Neural cell (in vitro differentiated cells): ENCODE measurements around the gene LSAMP. TPM values are rescaled to one million over a fixed set of nuclear protein-coding genes. Genes with fewer than 3 reads are reported as not detected.

Experiments
- H2AFZ ChIP-seq: fragments of 200-600, 300-800 bp; sonication (generic), shearing (Covaris generic); 2 replicates; pipeline ENCODE4 v1.6.0; 2014; ENCODE audit warnings: low read depth, mild to moderate bottlenecking, antibody characterized with exemption, low read length, moderate library complexity
- H3F3A ChIP-seq: fragments of 200-600 bp; shearing (Covaris generic); 2 replicates; pipeline ENCODE4 v1.6.1; 2016; ENCODE audit warnings: mild to moderate bottlenecking, moderate library complexity, mixed read lengths, antibody characterized with exemption, low read length; ENCODE audit not compliant: insufficient read depth, poor library complexity, severe bottlenecking
- H3K27ac ChIP-seq: fragments of 200-600, 300-800 bp; sonication (generic), shearing (Covaris generic); 2 replicates; pipeline ENCODE4 v1.5.1; 2014; ENCODE audit warnings: mild to moderate bottlenecking, low read length, moderate library complexity
- H3K27me3 ChIP-seq: fragments of 300-800, 200-600 bp; sonication (generic), shearing (Covaris generic); 2 replicates; pipeline ENCODE4 v1.6.0; 2014; ENCODE audit warnings: mild to moderate bottlenecking, low read depth, low read length, moderate library complexity; ENCODE audit not compliant: insufficient read depth
- H3K36me3 ChIP-seq: fragments of 300-800, 200-600 bp; sonication (generic), shearing (Covaris generic); 2 replicates; pipeline ENCODE4 v1.5.1; 2014; ENCODE audit warnings: mild to moderate bottlenecking, antibody characterized with exemption, low read length, moderate library complexity; ENCODE audit not compliant: insufficient read depth
- H3K4me2 ChIP-seq: fragments of 300-800, 200-600 bp; sonication (generic), shearing (Covaris generic); 2 replicates; pipeline ENCODE4 v1.6.0; 2014; ENCODE audit warnings: mild to moderate bottlenecking, low read length
- H3K4me3 ChIP-seq: fragments of 300-800, 200-600 bp; sonication (generic), shearing (Covaris generic); 2 replicates; pipeline ENCODE4 v1.5.1; 2014; ENCODE audit warnings: mild to moderate bottlenecking, low read length, moderate library complexity
- H3K79me2 ChIP-seq: fragments of 200-600 bp; shearing (Covaris generic); replicated peaks from 2 replicates; pipeline ENCODE4 v1.6.0; 2014; ENCODE audit warnings: mild to moderate bottlenecking, low read length, moderate library complexity; ENCODE audit not compliant: insufficient read depth
- H3K9ac ChIP-seq: fragments of 300-800, 200-600 bp; sonication (generic), shearing (Covaris generic); 2 replicates; pipeline ENCODE4 v1.6.1; 2016; ENCODE audit warnings: mild to moderate bottlenecking, low read length, mixed read lengths
- H3K9me2 ChIP-seq: fragments of 200-600 bp; shearing (Covaris generic); 2 replicates; pipeline ENCODE4 v1.6.1; 2016; ENCODE audit warnings: mild to moderate bottlenecking, low read length, mixed read lengths; ENCODE audit not compliant: insufficient read depth
- H3K9me3 ChIP-seq: fragments of 200-600, 300-800 bp; sonication (generic), shearing (Covaris generic); 2 replicates; pipeline ENCODE4 v1.6.1; 2016; ENCODE audit warnings: mild to moderate bottlenecking, mixed run types, low read length, moderate library complexity, mixed read lengths
- H4K20me1 ChIP-seq: fragments of 200-600 bp; shearing (Covaris generic); 2 replicates; pipeline ENCODE4 v1.6.1; 2016; ENCODE audit warnings: mild to moderate bottlenecking, mixed run types; ENCODE audit not compliant: insufficient read depth
- CTCF ChIP-seq: fragments of 450-650 bp; IDR thresholded peaks from 2 replicates; pipeline ENCODE4 v1.5.1; 2014; ENCODE audit warnings: antibody characterized with exemption, mild to moderate bottlenecking, moderate library complexity; ENCODE audit not compliant: poor library complexity, severe bottlenecking
- EP300 ChIP-seq: fragments of 450-650 bp; conservative IDR thresholded peaks from 2 replicates; pipeline ENCODE4 v1.6.1; 2014; ENCODE audit warnings: antibody characterized with exemption, mild to moderate bottlenecking, moderate library complexity; ENCODE audit not compliant: poor library complexity, severe bottlenecking
- EZH2 ChIP-seq: fragments of 200-600, 300-800 bp; shearing (Covaris generic), sonication (generic); IDR thresholded peaks from 2 replicates; pipeline ENCODE4 v1.6.1; 2014; ENCODE audit warnings: antibody characterized with exemption, low read length, borderline replicate concordance, mild to moderate bottlenecking; ENCODE audit not compliant: insufficient read depth, poor library complexity, severe bottlenecking
- MXI1 ChIP-seq: fragments of 450-650 bp; conservative IDR thresholded peaks from 2 replicates; pipeline ENCODE4 v1.6.1; 2014; ENCODE audit warnings: antibody characterized with exemption, mild to moderate bottlenecking; ENCODE audit not compliant: poor library complexity, severe bottlenecking
- POLR2AphosphoS5 ChIP-seq: IDR thresholded peaks from 2 replicates; pipeline ENCODE4 v1.6.1; 2012
- RAD21 ChIP-seq: fragments of 450-650 bp; conservative IDR thresholded peaks from 2 replicates; pipeline ENCODE4 v1.6.1; 2014; ENCODE audit warnings: antibody characterized with exemption, mild to moderate bottlenecking, moderate library complexity
- REST ChIP-seq: IDR thresholded peaks from 2 replicates; pipeline ENCODE4 v1.6.1; 2012; ENCODE audit warnings: borderline replicate concordance
- SMC3 ChIP-seq: fragments of 450-650 bp; conservative IDR thresholded peaks from 2 replicates; pipeline ENCODE4 v1.6.1; 2014; ENCODE audit warnings: antibody characterized with exemption, mild to moderate bottlenecking, moderate library complexity; ENCODE audit not compliant: poor library complexity
- TAF1 ChIP-seq: IDR thresholded peaks from 2 replicates; pipeline ENCODE4 v1.6.1; 2012; ENCODE audit warnings: low read depth
- polyA plus RNA-seq: library from polyadenylated mRNA; depleted of rRNA; stranded (reverse); fragments of >200 nt; gene quantifications from 2 replicates; pipeline ENCODE4 v1.2.3, GENCODE V29; 2014

Gene LSAMP
- polyA plus RNA-seq, 1 donor from 2014 or later, result 93.6 TPM

GRCh38 chr3:116165135-116165534, 280.2 kb downstream of the LSAMP start:
- no peaks in the 10 kb centered on the region for H4K20me1 ChIP-seq
- no peaks in the 10 kb centered on the region for H3K9me3 ChIP-seq
- H3K4me2 ChIP-seq, result no peak overlapping the region
- no peaks in the 10 kb centered on the region for H3K79me2 ChIP-seq
- no peaks in the 10 kb centered on the region for H3K9me2 ChIP-seq
- TF ChIP-seq CTCF, result no peak
- no peak for TF ChIP-seq SMC3
- no peak for TF ChIP-seq TAF1
- TF ChIP-seq POLR2AphosphoS5, result no peak
- TF ChIP-seq EZH2, result no peak
- no peak for TF ChIP-seq RAD21
- TF ChIP-seq EP300, result no peak
- no peak for TF ChIP-seq MXI1
- TF ChIP-seq REST, result no peak
- H3F3A ChIP-seq, result no peaks in the 10 kb centered on the region
- H3K9ac ChIP-seq, result no peak overlapping the region
- H2AFZ ChIP-seq, result no peak overlapping the region
- no peak overlapping the region for H3K27ac ChIP-seq
- no peak overlapping the region for H3K4me3 ChIP-seq
- no peaks in the 10 kb centered on the region for H3K36me3 ChIP-seq
- H3K27me3 ChIP-seq, result no peaks in the 10 kb centered on the region

- Histone ChIP-seq H3K27ac (no peak overlapping the region), H3K4me2 (no peak overlapping the region), H3K27me3 (no peaks in the 10 kb centered on the region), H3K79me2 (no peaks in the 10 kb centered on the region), H3F3A (no peaks in the 10 kb centered on the region), H3K36me3 (no peaks in the 10 kb centered on the region), H3K9me2 (no peaks in the 10 kb centered on the region), H3K4me3 (no peak overlapping the region), H4K20me1 (no peaks in the 10 kb centered on the region), H3K9ac (no peak overlapping the region), H2AFZ (no peak overlapping the region), H3K9me3 (no peaks in the 10 kb centered on the region)
- no peak for TF ChIP-seq RAD21
- no peak for TF ChIP-seq TAF1
- TF ChIP-seq CTCF, result no peak
These were observed 281.2 kb downstream of the LSAMP start for GRCh38 chr3:116164039-116164438.
